Lower leg skin (tissue), 4 donors: Measurements from ENCODE around the gene MAGEB16. TPM values are rescaled to one million over a fixed set of nuclear protein-coding genes. Genes with fewer than 3 reads are reported as not detected.

Experiments used
- DNase-seq, 2 donors: peaks; one replicate each; pipeline ENCODE4 v3.0.0-alpha.2; 2019; ENCODE audit warnings: low spot score in 2 of 2
- H3K4me3 ChIP-seq: fragments of 200-600 bp; sonication (generic); 2 replicates; pipeline ENCODE4 v1.5.1; 2017; ENCODE audit warnings: mild to moderate bottlenecking, low read depth; ENCODE audit not compliant: poor library complexity, severe bottlenecking
- CTCF ChIP-seq, 3 donors: fragments of 450-650 bp; IDR thresholded peaks; one replicate each; pipeline ENCODE4 v1.5.1; 2016; ENCODE audit warnings: antibody characterized with exemption in 3 of 3, mild to moderate bottlenecking in 3 of 3, moderate library complexity in 2 of 3
- POLR2A ChIP-seq, 2 donors: fragments of 450-650 bp; IDR thresholded peaks; one replicate each; pipeline ENCODE4 v1.6.1; 2016 to 2017; ENCODE audit warnings: antibody characterized with exemption in 2 of 2, mild to moderate bottlenecking in 1 of 2, moderate library complexity in 1 of 2
- WGBS, 2 donors: methylation state at CpG; one replicate each; pipeline ENCODE4 v1.1.5; 2018; 5-methylcytosine and 5-hydroxymethylcytosine counted together
- intact Hi-C: fragments of 100-400 bp; cut with DNase I; formaldehyde crosslinking; loops from one replicate; pipeline ENCODE4 v1.15.0; 2023; ENCODE audit warnings: low total_unique reads
- total RNA-seq, 4 donors: library from RNA; depleted of rRNA; stranded (reverse); fragments of >200 nt; gene quantifications; one replicate each; pipeline ENCODE4 v1.1.0, GENCODE V29; 2016

Gene MAGEB16
- total RNA-seq: not detected

GRCh38 chrX:35798042-35798441, at the start of gene MAGEB16:
Gene MAGEB16 (plus strand): TSS chrX:35798342. CDS start chrX:35802197, 3,855 bp downstream.
- no peak for DNase-seq
- WGBS, 2 donors: 88 to 92% methylated on average over 15 of the region's 15 CpGs

GRCh38 chrX:35773958-35774564, 24.1 kb upstream of the MAGEB16 start:
- H3K4me3 ChIP-seq: no peak overlapping the region
- DNase-seq: no peak
- intact Hi-C loops: no loop called here
- WGBS, 2 donors: 78 to 80% methylated on average over 1 of the region's 1 CpG
- no peak for TF ChIP-seq POLR2A (IDR thresholded peaks at IDR 0.05)
- TF ChIP-seq CTCF (IDR thresholded peaks at IDR 0.05): no peak

More at GRCh38 chrX:35798042-35798441, at the start of gene MAGEB16:
- intact Hi-C loops: no loop called here
- no peak within 1 kb of the TSS for H3K4me3 ChIP-seq
- TF ChIP-seq CTCF (IDR thresholded peaks at IDR 0.05): no peak

DNA sequence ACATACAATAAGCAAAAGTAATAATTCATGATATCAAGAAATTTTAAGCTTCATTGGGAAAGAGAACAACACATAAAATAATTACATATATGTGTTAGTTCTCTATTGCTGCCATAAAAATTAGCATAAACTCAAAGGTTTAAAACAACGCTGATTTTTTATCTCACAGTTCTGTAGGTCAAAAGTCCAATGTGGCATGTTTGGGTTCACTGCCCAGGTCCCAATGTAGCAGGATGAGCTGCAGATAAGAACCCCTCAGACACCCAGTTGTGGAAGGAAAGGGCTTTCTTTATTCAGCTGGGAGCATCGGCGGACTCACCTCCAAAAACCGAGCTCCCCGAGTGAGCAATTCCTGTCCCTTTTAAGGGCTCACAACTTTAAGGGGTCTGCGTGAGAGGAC, 13.1 kb upstream of the MAGEB16 start:
- DNase-seq: no peak
- no peak for TF ChIP-seq POLR2A (IDR thresholded peaks at IDR 0.05)
- TF ChIP-seq CTCF (IDR thresholded peaks at IDR 0.05): no peak
- intact Hi-C loops: no loop called here
- 87 to 94% methylated on average over 3 to 6 of the region's 6 CpGs for WGBS, 2 donors
- H3K4me3 ChIP-seq: no peak overlapping the region

DNA sequence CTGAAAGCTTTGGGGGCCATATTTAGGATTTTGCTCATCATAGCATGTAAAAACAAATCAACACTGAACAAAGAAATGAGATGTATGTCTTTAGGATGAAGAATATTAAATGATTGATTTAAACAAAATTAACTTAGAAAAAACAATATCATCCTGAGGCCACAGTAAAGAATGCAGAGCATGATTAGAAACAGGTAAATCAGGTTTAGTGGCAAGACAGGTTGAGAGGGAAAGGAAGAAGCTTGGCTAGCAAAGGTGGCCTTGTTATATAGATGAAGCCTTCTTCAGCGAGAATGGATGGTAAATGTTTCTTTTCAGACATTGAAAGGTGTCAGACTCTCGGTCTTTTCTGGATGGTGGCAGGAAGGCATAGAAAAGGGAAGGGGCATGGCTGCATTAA, 11.9 kb upstream of the MAGEB16 start:
- DNase-seq: no peak
- intact Hi-C loops: no loop called here
- WGBS, 2 donors: 57 to 72% methylated on average over 2 of the region's 2 CpGs
- no peak for TF ChIP-seq CTCF (IDR thresholded peaks at IDR 0.05)
- no peak for TF ChIP-seq POLR2A (IDR thresholded peaks at IDR 0.05)
- no peak overlapping the region for H3K4me3 ChIP-seq

GRCh38 chrX:35787867-35788266, 10.3 kb upstream of the MAGEB16 start:
- intact Hi-C loops: no loop called here
- TF ChIP-seq CTCF (IDR thresholded peaks at IDR 0.05) (no peak), POLR2A (IDR thresholded peaks at IDR 0.05) (no peak)
- WGBS, 2 donors: 78 to 90% methylated on average over 2 of the region's 2 CpGs

GRCh38 chrX:35800474-35800873, 2.3 kb downstream of the MAGEB16 start:
- TF ChIP-seq CTCF (IDR thresholded peaks at IDR 0.05) (no peak), POLR2A (IDR thresholded peaks at IDR 0.05) (no peak)

More at GRCh38 chrX:35787867-35788266, 10.3 kb upstream of the MAGEB16 start:
- H3K4me3 ChIP-seq: no peak overlapping the region
- DNase-seq: no peak

More at GRCh38 chrX:35800474-35800873, 2.3 kb downstream of the MAGEB16 start:
- intact Hi-C loops: no loop called here
- H3K4me3 ChIP-seq: no peak overlapping the region
- no peak for DNase-seq
- 77 to 78% methylated on average over 5 of the region's 5 CpGs for WGBS, 2 donors
